ENCODE results near the gene PHF5A. TPM values are rescaled to one million over a fixed set of nuclear protein-coding genes. Genes with fewer than 3 reads are reported as not detected.
"Not testable (repeated sequence)": the region's sequence is repeated elsewhere in the genome, so short reads cannot be mapped to it uniquely, and the experiment has no call there.

The PHF5A gene
- total and polyA plus RNA-seq, 2 donors from 2014 or later = 34.0 to 42.2 TPM

DNA sequence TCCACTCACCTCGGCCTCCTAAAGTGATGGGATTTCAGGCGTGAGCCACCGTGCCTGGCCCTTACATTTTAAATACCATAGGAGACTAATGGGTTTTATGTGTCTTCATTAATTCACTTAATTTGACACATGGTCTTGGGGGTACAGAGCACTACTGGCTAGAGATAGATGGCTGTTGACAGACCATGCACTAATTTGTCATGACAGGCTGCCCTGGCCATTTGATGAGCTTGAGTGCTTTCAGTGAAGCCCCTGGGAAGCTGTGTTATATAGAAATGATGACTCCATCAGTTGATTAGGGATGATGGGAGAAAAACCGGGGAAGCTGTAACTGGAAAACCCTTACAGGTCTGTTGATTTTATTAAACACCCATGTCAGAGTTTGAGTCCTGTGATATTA lies 6.6 kb downstream of the PHF5A start:
- TF ChIP-seq, protein P1, sequence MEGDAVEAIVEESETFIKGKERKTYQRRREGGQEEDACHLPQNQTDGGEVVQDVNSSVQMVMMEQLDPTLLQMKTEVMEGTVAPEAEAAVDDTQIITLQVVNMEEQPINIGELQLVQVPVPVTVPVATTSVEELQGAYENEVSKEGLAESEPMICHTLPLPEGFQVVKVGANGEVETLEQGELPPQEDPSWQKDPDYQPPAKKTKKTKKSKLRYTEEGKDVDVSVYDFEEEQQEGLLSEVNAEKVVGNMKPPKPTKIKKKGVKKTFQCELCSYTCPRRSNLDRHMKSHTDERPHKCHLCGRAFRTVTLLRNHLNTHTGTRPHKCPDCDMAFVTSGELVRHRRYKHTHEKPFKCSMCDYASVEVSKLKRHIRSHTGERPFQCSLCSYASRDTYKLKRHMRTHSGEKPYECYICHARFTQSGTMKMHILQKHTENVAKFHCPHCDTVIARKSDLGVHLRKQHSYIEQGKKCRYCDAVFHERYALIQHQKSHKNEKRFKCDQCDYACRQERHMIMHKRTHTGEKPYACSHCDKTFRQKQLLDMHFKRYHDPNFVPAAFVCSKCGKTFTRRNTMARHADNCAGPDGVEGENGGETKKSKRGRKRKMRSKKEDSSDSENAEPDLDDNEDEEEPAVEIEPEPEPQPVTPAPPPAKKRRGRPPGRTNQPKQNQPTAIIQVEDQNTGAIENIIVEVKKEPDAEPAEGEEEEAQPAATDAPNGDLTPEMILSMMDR (IDR thresholded peaks at IDR 0.05; ENCODE audit: borderline replicate concordance, extremely low read depth, insufficient read depth) = no peak
- intact Hi-C loops (cut with DNase I) = no loop called here
- Histone ChIP-seq H3K36me3 (ENCODE audit: control insufficient read depth in 2 of 3, insufficient read depth in 3 of 3, low read length in 3 of 3) (peaks cover 17 to 42% (median 29%) of the 10 kb centered on the region in 3 donors), H3K9ac (ENCODE audit: low read length in 3 of 3) (no peak overlapping the region), H3K4me3 (ENCODE audit: low read length in 3 of 3) (no peak overlapping the region), H3K4me1 (ENCODE audit: control insufficient read depth in 2 of 3, insufficient read depth in 2 of 3, low read depth in 1 of 3, low read length in 3 of 3) (peaks cover 0 to 2% (median 0%) of the 10 kb centered on the region in 3 donors), H3K27ac (ENCODE audit: low read depth in 2 of 2, low read length in 2 of 2) (no peak overlapping the region), H3K9me3 (ENCODE audit: control insufficient read depth in 2 of 3, insufficient read depth in 1 of 3, low read length in 3 of 3) (no peaks in the 10 kb centered on the region), H3K27me3 (ENCODE audit: control insufficient read depth, insufficient read depth, low read length) (no peaks in the 10 kb centered on the region)
- FAIRE-seq = no peak
- no peak for DNase-seq

DNA sequence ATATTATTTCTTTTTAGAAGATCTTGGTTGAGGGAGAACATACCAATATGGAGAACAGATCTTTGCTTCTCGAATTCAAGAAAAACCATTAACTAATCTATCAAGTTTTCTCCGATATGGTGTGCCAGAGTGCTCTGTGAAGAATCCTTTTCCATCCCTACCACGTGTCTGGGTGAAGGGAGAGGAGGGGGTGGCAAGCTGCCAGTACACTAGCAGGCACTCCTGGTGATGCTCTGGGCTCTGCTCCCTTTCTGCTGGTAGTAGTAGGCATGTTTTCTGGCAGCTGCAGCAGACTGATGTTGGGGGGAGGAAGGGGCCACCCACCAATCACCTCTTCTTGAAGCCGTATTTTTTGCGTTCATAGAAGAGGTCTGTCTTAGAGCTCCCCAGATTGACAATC lies 8.4 kb downstream of the PHF5A start:
- intact Hi-C loops (cut with DNase I); H3K27me3 ChIP-seq (ENCODE audit: control insufficient read depth, insufficient read depth, low read length); H3K27ac ChIP-seq (ENCODE audit: low read depth in 2 of 2, low read length in 2 of 2); FAIRE-seq; H3K4me1 ChIP-seq (ENCODE audit: control insufficient read depth in 2 of 3, insufficient read depth in 2 of 3, low read depth in 1 of 3, low read length in 3 of 3); H3K4me3 ChIP-seq (ENCODE audit: low read length in 3 of 3); H3K9me3 ChIP-seq (ENCODE audit: control insufficient read depth in 2 of 3, insufficient read depth in 1 of 3, low read length in 3 of 3); H3K9ac ChIP-seq (ENCODE audit: low read length in 3 of 3); DNase-seq: not testable (repeated sequence)
- H3K36me3 ChIP-seq (ENCODE audit: control insufficient read depth in 2 of 3, insufficient read depth in 3 of 3, low read length in 3 of 3) = peaks cover 12 to 28% (median 22%) of the 10 kb centered on the region in 3 donors

DNA sequence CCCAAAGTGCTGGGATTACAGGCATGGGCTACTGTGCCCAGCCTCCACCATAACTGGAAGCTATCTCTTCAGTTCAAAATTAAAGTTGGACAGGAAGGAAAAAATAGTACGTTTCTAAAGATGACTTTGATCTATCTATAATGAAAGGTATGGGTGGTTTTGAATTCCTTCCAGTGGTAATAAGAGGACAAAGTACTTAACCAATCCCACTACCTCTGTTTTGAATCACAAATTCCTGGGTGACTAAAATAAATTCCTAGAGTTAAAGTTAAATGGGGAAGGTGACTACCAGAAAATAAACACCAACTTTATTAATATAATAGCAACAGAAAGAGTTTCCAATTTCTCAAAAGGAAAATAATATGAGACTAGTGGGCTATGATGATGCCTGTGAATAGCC lies 9.1 kb downstream of the PHF5A start:
- no peak overlapping the region for H3K4me3 ChIP-seq (ENCODE audit: low read length in 3 of 3)
- peaks cover 6 to 22% (median 17%) of the 10 kb centered on the region in 3 donors for H3K36me3 ChIP-seq (ENCODE audit: control insufficient read depth in 2 of 3, insufficient read depth in 3 of 3, low read length in 3 of 3)
- no peaks in the 10 kb centered on the region for H3K9me3 ChIP-seq (ENCODE audit: control insufficient read depth in 2 of 3, insufficient read depth in 1 of 3, low read length in 3 of 3)
- no peaks in the 10 kb centered on the region for H3K27me3 ChIP-seq (ENCODE audit: control insufficient read depth, insufficient read depth, low read length)
- H3K9ac ChIP-seq (ENCODE audit: low read length in 3 of 3) = no peak overlapping the region
- H3K27ac ChIP-seq (ENCODE audit: low read depth in 2 of 2, low read length in 2 of 2) = no peak overlapping the region
- intact Hi-C loops (cut with DNase I) = no loop called here
- TF ChIP-seq, protein P1 (IDR thresholded peaks at IDR 0.05; ENCODE audit: borderline replicate concordance, extremely low read depth, insufficient read depth) = no peak
- no peaks in the 10 kb centered on the region for H3K4me1 ChIP-seq (ENCODE audit: control insufficient read depth in 2 of 3, insufficient read depth in 2 of 3, low read depth in 1 of 3, low read length in 3 of 3)
- DNase-seq (no peak), FAIRE-seq (no peak)

DNA sequence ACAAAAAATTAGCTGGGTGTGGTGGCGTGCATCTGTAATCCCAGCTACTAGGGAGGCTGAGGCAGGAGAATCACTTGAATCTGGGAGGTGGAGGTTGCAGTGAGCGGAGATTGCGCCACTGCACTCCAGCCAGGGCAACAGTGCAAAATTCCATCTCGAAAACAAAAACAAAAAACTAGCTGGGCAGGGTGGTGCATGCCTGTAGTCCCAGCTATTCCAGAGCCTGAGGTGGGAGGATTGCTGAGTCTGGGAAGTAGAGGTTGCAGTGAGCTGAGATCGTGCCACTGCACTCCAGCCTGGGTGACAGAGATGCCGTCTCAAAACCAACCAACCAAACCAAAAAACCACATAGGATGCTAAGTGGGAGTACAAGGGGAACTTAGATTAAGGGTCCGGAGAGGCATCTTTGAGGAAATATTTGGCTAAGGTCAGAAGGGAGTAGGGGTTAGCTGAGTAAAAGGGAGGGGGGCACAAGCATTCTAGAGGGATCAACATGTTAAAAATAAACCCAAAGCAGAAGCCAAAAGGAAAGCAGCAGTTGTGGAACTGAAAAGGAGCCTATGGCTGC lies 10.2 kb downstream of the PHF5A start:
- DNase-seq (no peak), FAIRE-seq (no peak)
- intact Hi-C loops (cut with DNase I) = no loop called here
- Histone ChIP-seq H3K27ac (ENCODE audit: low read depth in 2 of 2, low read length in 2 of 2) (no peak overlapping the region), H3K36me3 (ENCODE audit: control insufficient read depth in 2 of 3, insufficient read depth in 3 of 3, low read length in 3 of 3) (peaks cover 2 to 14% (median 10%) of the 10 kb centered on the region in 3 donors), H3K4me3 (ENCODE audit: low read length in 3 of 3) (no peak overlapping the region), H3K9me3 (ENCODE audit: control insufficient read depth in 2 of 3, insufficient read depth in 1 of 3, low read length in 3 of 3) (no peaks in the 10 kb centered on the region), H3K4me1 (ENCODE audit: control insufficient read depth in 2 of 3, insufficient read depth in 2 of 3, low read depth in 1 of 3, low read length in 3 of 3) (no peaks in the 10 kb centered on the region), H3K27me3 (ENCODE audit: control insufficient read depth, insufficient read depth, low read length) (no peaks in the 10 kb centered on the region), H3K9ac (ENCODE audit: low read length in 3 of 3) (no peak overlapping the region)
- TF ChIP-seq, protein P1 (IDR thresholded peaks at IDR 0.05; ENCODE audit: borderline replicate concordance, extremely low read depth, insufficient read depth) = no peak

Measured in kidney (tissue), 14 donors.